OCI-LY3 (cell line): ENCODE data around the gene ZNF573.

Experiments used
- H2AFZ ChIP-seq: fragments of 200-600, 300-600 bp; shearing (Covaris generic); 2 replicates; pipeline ENCODE4 v1.6.0; 2014; ENCODE audit warnings: antibody characterized with exemption, low read depth, low read length
- H3K27ac ChIP-seq: fragments of 200-600, 300-600 bp; sonication (generic); 2 replicates; pipeline ENCODE4 v1.5.1; 2014; ENCODE audit warnings: mild to moderate bottlenecking, low read length, moderate library complexity, mixed read lengths
- H3K27me3 ChIP-seq: fragments of 200-600, 300-600 bp; sonication (generic); 2 replicates; pipeline ENCODE4 v1.6.1; 2014; ENCODE audit warnings: low read depth, low read length, mixed read lengths
- H3K36me3 ChIP-seq: fragments of 200-600, 300-600 bp; sonication (generic); replicated peaks from 2 replicates; pipeline ENCODE3; 2014; ENCODE audit warnings: low read depth, low read length, mixed read lengths
- H3K4me1 ChIP-seq: fragments of 300-600, 200-600 bp; sonication (generic); 2 replicates; pipeline ENCODE4 v1.6.1; 2014; ENCODE audit warnings: low read length, mixed read lengths
- H3K4me2 ChIP-seq: fragments of 200-600, 300-600 bp; sonication (generic); 2 replicates; pipeline ENCODE4 v1.6.1; 2014; ENCODE audit warnings: low read length, mixed read lengths
- H3K4me3 ChIP-seq: fragments of 300-600, 200-600 bp; sonication (generic); 2 replicates; pipeline ENCODE4 v1.5.1; 2014; ENCODE audit warnings: antibody characterized with exemption, mild to moderate bottlenecking, low read length, moderate library complexity
- H3K79me2 ChIP-seq: fragments of 300-600, 200-600 bp; shearing (Covaris generic); 2 replicates; pipeline ENCODE4 v1.6.1; 2014; ENCODE audit warnings: mild to moderate bottlenecking, low read length, mixed read lengths
- H3K9ac ChIP-seq: fragments of 300-600, 200-600 bp; shearing (Covaris generic); 2 replicates; pipeline ENCODE4 v1.6.0; 2014; ENCODE audit warnings: mild to moderate bottlenecking, low read length, moderate library complexity
- H3K9me3 ChIP-seq: fragments of 200-600, 300-600 bp; shearing (Covaris generic); 2 replicates; pipeline ENCODE4 v1.6.1; 2014; ENCODE audit warnings: low read length, mixed read lengths; ENCODE audit not compliant: insufficient read depth
- H4K20me1 ChIP-seq: fragments of 200-600, 300-600 bp; sonication (generic); 2 replicates; pipeline ENCODE4 v1.6.1; 2016; ENCODE audit warnings: low read length, mixed read lengths; ENCODE audit not compliant: insufficient read depth
- CTCF ChIP-seq: fragments of 200-600, 300-600 bp; sonication (generic); IDR thresholded peaks from 2 replicates; pipeline ENCODE4 v1.5.1; 2014; ENCODE audit warnings: antibody characterized with exemption, low read length, low read depth
- EZH2phosphoT487 ChIP-seq: fragments of 200-600 bp; shearing (Covaris generic); IDR thresholded peaks from 2 replicates; pipeline ENCODE4 v1.6.1; 2018; ENCODE audit warnings: antibody characterized with exemption, mixed run types, low read depth

The ZNF573 gene

GRCh38 chr19:37809366-37809765 lies 30.0 kb upstream of the ZNF573 start:
- H3K4me1 ChIP-seq, result no peaks in the 10 kb centered on the region
- TF ChIP-seq CTCF (no peak), EZH2phosphoT487 (no peak)
- no peaks in the 10 kb centered on the region for H3K79me2 ChIP-seq
- H3K9ac ChIP-seq, result no peak overlapping the region
- no peak overlapping the region for H2AFZ ChIP-seq
- no peaks in the 10 kb centered on the region for H4K20me1 ChIP-seq
- H3K4me3 ChIP-seq, result no peak overlapping the region
- no peak overlapping the region for H3K4me2 ChIP-seq
- H3K9me3 ChIP-seq, result peaks cover 15% of the 10 kb centered on the region
- H3K36me3 ChIP-seq, result peaks cover under 1% of the 10 kb centered on the region
- H3K27ac ChIP-seq, result no peak overlapping the region
- H3K27me3 ChIP-seq, result no peaks in the 10 kb centered on the region

GRCh38 chr19:37803249-37803840 lies 24.0 kb upstream of the ZNF573 start:
- H4K20me1 ChIP-seq, result no peaks in the 10 kb centered on the region
- TF ChIP-seq EZH2phosphoT487 (no peak), CTCF (no peak)
- H3K4me2 ChIP-seq, result no peak overlapping the region
- H3K79me2 ChIP-seq, result no peaks in the 10 kb centered on the region
- no peak overlapping the region for H3K9ac ChIP-seq
- no peaks in the 10 kb centered on the region for H3K4me1 ChIP-seq
- peaks cover 10% of the 10 kb centered on the region for H3K36me3 ChIP-seq
- no peak overlapping the region for H3K4me3 ChIP-seq
- H3K9me3 ChIP-seq, result peaks cover 37% of the 10 kb centered on the region
- H3K27ac ChIP-seq, result no peak overlapping the region
- H3K27me3 ChIP-seq, result no peaks in the 10 kb centered on the region
- no peak overlapping the region for H2AFZ ChIP-seq

GRCh38 chr19:37790244-37790925 lies 11.0 kb upstream of the ZNF573 start:
- no peaks in the 10 kb centered on the region for H3K4me1 ChIP-seq
- no peaks in the 10 kb centered on the region for H3K36me3 ChIP-seq
- H3K4me3 ChIP-seq, result no peak overlapping the region
- H3K9ac ChIP-seq, result no peak overlapping the region
- peaks cover 8% of the 10 kb centered on the region; the same call in 1 of the 2 replicates for H3K9me3 ChIP-seq
- no peaks in the 10 kb centered on the region for H3K79me2 ChIP-seq
- H2AFZ ChIP-seq, result no peak overlapping the region
- H3K4me2 ChIP-seq, result no peak overlapping the region
- TF ChIP-seq EZH2phosphoT487, result no peak
- TF ChIP-seq CTCF, result no peak
- no peaks in the 10 kb centered on the region for H4K20me1 ChIP-seq
- H3K27ac ChIP-seq, result no peak overlapping the region
- H3K27me3 ChIP-seq, result no peaks in the 10 kb centered on the region

- Histone ChIP-seq H3K9ac (peak overlapping the region; percentile 86), H3K27me3 (no peaks in the 10 kb centered on the region), H3K27ac (peak overlapping the region; percentile 61; the same call in 1 of the 2 replicates), H3K36me3 (peaks cover 11% of the 10 kb centered on the region), H3K9me3 (0 out of 2 replicates have a peak, but pooled peaks cover 4% of the 10 kb centered on the region), H2AFZ (peak overlapping the region; percentile 98), H3K4me3 (peak overlapping the region; percentile 87), H4K20me1 (no peaks in the 10 kb centered on the region), H3K4me1 (peaks cover 7% of the 10 kb centered on the region), H3K79me2 (peaks cover 5% of the 10 kb centered on the region; the same call in 1 of the 2 replicates), H3K4me2 (peak overlapping the region; percentile 77)
- TF ChIP-seq EZH2phosphoT487, result no peak
- no peak for TF ChIP-seq CTCF
Observed at GRCh38 chr19:37778613-37779126, 716 bp downstream of the ZNF573 start.
